Fibroblast of pulmonary artery (primary cell): ENCODE results near the gene ESRP2.

Experiments
- DNase-seq: peaks from one replicate; pipeline ENCODE4 v3.0.0-alpha.2; 2010; ENCODE audit warnings: low read depth
- H3K4me3 ChIP-seq: replicated peaks from 2 replicates; pipeline ENCODE4 v1.5.1; 2011; ENCODE audit warnings: low read depth, mild to moderate bottlenecking, control low read depth, low read length, moderate library complexity
- TF ChIP-seq, protein P1 (sequence below): IDR thresholded peaks from 2 replicates; pipeline ENCODE4 v1.5.1; 2011; ENCODE audit warnings: mild to moderate bottlenecking, control low read depth, low read length, inconsistent platforms; ENCODE audit errors: missing control alignments

Gene ESRP2

DNA sequence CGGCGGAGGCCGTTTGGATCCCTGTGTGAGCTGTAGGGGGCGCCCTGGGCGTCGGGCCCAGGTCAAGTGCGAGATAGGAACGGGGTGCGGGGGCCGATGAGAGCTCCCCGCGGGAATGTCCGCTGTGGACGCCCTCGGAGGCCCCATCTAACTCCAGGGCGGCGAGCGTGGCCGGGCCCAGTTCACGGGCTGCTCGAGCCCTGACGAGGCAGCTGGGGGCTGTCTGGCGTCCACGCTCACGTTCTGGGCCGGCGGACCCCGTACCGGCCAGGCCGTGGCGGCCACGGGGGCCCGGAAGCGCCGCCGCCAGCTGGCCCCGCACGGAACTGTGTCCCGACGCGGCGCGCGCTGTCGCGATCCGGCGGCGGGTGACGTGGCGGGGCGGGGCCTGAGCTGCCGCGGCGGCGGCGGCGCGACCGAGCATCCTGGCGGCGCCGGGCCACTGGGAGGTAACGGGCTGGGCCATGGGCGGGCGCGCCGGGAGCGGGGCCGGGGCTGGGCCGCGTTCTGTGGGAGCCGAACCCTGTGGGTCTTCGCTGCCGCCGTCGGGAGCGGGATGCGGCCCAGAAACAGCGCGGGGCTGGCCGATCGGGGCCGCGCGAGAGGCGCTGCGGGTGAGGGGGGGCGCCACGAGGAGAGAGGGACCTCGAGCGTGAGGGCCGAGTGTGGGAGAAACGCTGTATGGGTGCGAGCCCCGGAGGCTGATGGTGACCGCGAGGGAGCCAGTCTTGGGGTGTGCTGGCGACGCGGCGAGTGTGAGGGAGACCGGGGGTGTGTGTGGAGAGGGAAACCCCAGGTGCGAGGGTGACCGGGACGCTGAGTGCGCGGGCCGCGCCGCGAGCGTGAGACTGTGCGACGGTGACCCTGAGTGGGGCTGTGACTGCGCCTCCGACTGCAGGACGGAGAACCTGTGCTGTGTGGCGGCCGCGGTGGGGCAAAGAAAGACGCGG, 28.5 kb upstream of the ESRP2 start, which contains the start of gene SLC7A6:
Gene SLC7A6 (plus strand): TSS at position 399 of the 950 bp plus-strand sequence. CDS start 10,201 bp downstream, outside the sequence.
- peak within 1 kb of the TSS; percentile 89 for H3K4me3 ChIP-seq
- TF ChIP-seq, protein P1, sequence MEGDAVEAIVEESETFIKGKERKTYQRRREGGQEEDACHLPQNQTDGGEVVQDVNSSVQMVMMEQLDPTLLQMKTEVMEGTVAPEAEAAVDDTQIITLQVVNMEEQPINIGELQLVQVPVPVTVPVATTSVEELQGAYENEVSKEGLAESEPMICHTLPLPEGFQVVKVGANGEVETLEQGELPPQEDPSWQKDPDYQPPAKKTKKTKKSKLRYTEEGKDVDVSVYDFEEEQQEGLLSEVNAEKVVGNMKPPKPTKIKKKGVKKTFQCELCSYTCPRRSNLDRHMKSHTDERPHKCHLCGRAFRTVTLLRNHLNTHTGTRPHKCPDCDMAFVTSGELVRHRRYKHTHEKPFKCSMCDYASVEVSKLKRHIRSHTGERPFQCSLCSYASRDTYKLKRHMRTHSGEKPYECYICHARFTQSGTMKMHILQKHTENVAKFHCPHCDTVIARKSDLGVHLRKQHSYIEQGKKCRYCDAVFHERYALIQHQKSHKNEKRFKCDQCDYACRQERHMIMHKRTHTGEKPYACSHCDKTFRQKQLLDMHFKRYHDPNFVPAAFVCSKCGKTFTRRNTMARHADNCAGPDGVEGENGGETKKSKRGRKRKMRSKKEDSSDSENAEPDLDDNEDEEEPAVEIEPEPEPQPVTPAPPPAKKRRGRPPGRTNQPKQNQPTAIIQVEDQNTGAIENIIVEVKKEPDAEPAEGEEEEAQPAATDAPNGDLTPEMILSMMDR: peak; percentile 61
- peak; percentile 68 for DNase-seq

- TF ChIP-seq, protein P1: no peak
- no peak for DNase-seq
- peak overlapping the region; percentile 89 for H3K4me3 ChIP-seq
Measured at GRCh38 chr16:68263559-68264127, 27.7 kb upstream of the ESRP2 start.

GRCh38 chr16:68259007-68259825, 23.3 kb upstream of the ESRP2 start:
- H3K4me3 ChIP-seq: no peak overlapping the region
- TF ChIP-seq, protein P1: no peak
- DNase-seq: no peak

- peak; percentile 33 for DNase-seq
- TF ChIP-seq, protein P1: no peak
Measured at GRCh38 chr16:68257906-68258800, 22.2 kb upstream of the ESRP2 start.

GRCh38 chr16:68257251-68257905, 21.5 kb upstream of the ESRP2 start:
- TF ChIP-seq, protein P1: no peak
- no peak for DNase-seq
- no peak overlapping the region for H3K4me3 ChIP-seq

More at GRCh38 chr16:68257906-68258800, 22.2 kb upstream of the ESRP2 start:
- H3K4me3 ChIP-seq: no peak overlapping the region
